Heart left ventricle (tissue), 16 donors: ENCODE measurements around the gene ANO2. TPM values are rescaled to one million over a fixed set of nuclear protein-coding genes. Genes with fewer than 3 reads are reported as not detected.

ENCODE experiments used
- ATAC-seq, 4 donors: fragments of 200-7000 bp; cut with Tn5 transposase; one replicate each; pipeline ENCODE4 v1.9.1; 2020 to 2022; ENCODE audit warnings: moderate library complexity in 4 of 4, mild to moderate bottlenecking in 3 of 4, moderate number of reproducible peaks in 1 of 4
- DNase-seq, 5 donors: peaks; one replicate each; pipeline ENCODE4 v3.0.0-alpha.2; 2020
- H3K27ac ChIP-seq, 12 donors: fragments of 200-600 bp; sonication (generic) in 4 of 12; one replicate each; pipeline versions ENCODE4 v1.5.0 to v1.8.0; 2016 to 2022; ENCODE audit warnings: mild to moderate bottlenecking in 2 of 12
- H3K27me3 ChIP-seq, 9 donors: fragments of 200-600 bp; sonication (generic) in 2 of 9; one replicate each; pipeline versions ENCODE4 v1.5.1 to v1.8.0; 2016 to 2022; ENCODE audit warnings: mild to moderate bottlenecking in 3 of 9
- H3K36me3 ChIP-seq, 9 donors: fragments of 200-600 bp; sonication (generic) in 2 of 9; one replicate each; pipeline versions ENCODE4 v1.5.0 to v1.8.0; 2018 to 2022; ENCODE audit warnings: mild to moderate bottlenecking in 2 of 9
- H3K4me1 ChIP-seq, 12 donors: fragments of 200-600 bp; sonication (generic) in 4 of 12; one replicate each; pipeline versions ENCODE4 v1.5.0 to v1.8.0; 2016 to 2022; ENCODE audit warnings: mild to moderate bottlenecking in 3 of 12
- H3K4me3 ChIP-seq, 12 donors: fragments of 200-600 bp; sonication (generic) in 4 of 12; one replicate each; pipeline versions ENCODE4 v1.5.0 to v1.8.0; 2017 to 2022; ENCODE audit warnings: mild to moderate bottlenecking in 9 of 12, moderate library complexity in 4 of 12
- H3K9me3 ChIP-seq, 12 donors: fragments of 200-600 bp; sonication (generic) in 4 of 12; one replicate each; pipeline versions ENCODE4 v1.5.0 to v1.8.0; 2016 to 2022; ENCODE audit warnings: mild to moderate bottlenecking in 1 of 12
- CTCF ChIP-seq, 12 donors: fragments of 200-600 bp; sonication (generic) in 4 of 12; IDR thresholded peaks; one replicate each; pipeline versions ENCODE4 v1.5.0 to v1.8.0; 2018 to 2022; ENCODE audit warnings: antibody characterized with exemption in 12 of 12, mild to moderate bottlenecking in 5 of 12
- POLR2A ChIP-seq, 2 donors: fragments of 450-650 bp; IDR thresholded peaks; one replicate each; pipeline ENCODE4 v1.6.1; 2017; ENCODE audit warnings: antibody characterized with exemption in 2 of 2, mild to moderate bottlenecking in 2 of 2, moderate library complexity in 2 of 2
- WGBS, 4 donors: extraction: QIAGEN DNeasy Blood & Tissue Kit in 2 of 4; methylation state at CpG; one replicate each; pipeline versions ENCODE4 v1.1.5 to v1.1.7; 2013 to 2018; 5-methylcytosine and 5-hydroxymethylcytosine counted together
- intact Hi-C, 10 donors: fragments of 100-400 bp; cut with DNase I; formaldehyde crosslinking; loops; one replicate each; pipeline versions ENCODE4 v1.11.1 to v1.14.2; 2022
- polyA plus RNA-seq, 2 donors: library from polyadenylated mRNA; stranded (reverse); fragments of 200-250 nt; gene quantifications; one replicate each; pipeline ENCODE4 v1.2.3, GENCODE V29; 2013
- total RNA-seq, 9 donors: library from RNA; depleted of rRNA in 2 of 9; stranded (reverse); fragments of >200 nt in 2 of 9; fragmentation: NEBNext Ultra II Directional in 3 of 9; extraction: Animal tissue kit (Norgen Biotek cat#: 25700) in 3 of 9; gene quantifications; one replicate each; pipeline versions ENCODE4 v1.1.0 to v1.2.4, GENCODE V29; 2016 to 2023
- donor health status: ischemic (EF 13 %, LVEDD 7.1; RV severe dilation, severe dysfunction).
- donor health status: healthy with polysubstance abuse.
- donor health status: DM: no; HTN: yes; CAD: no.
- donor health status: DM: no; HTN: no; CAD: no.
- donor health status: ischemic (EF 25% LVEDD 6.9; RV normal size, moderate dysfunction).
- donor health status: ischemic (EF 25% LVEDD 5.7; RV mildly dilated, moderate dysfunction).
- donor health status: healthy.
- donor health status: DM: yes; HTN: yes; CAD: no.
- donor health status: ischemic (EF 35%, LVEDD 5.7; RV mildly dilated, moderate dysfunction).
- donor health status: nonischemic (EF 11% LVEDD 7.7; RV severe dilation, severe dysfunction).
- donor health status: DM: yes; HTN: yes; CAD: no.
- donor health status: PGD.
- donor health status: ischemic (EF 29% LVEDD 5.4; RV normal size, mild dysfunction).
- donor health status: nonischemic (EF 23%, LVEDD 6.1; RV moderate dilation, normal function).

Gene ANO2
- total and polyA plus RNA-seq, 11 donors = 3.4 to 19.4 (median 9.4) TPM

- Histone ChIP-seq H3K27me3 (no peaks in the 10 kb centered on the region), H3K27ac (peak overlapping the region in 7 of 12 donors; percentile 4 to 53 (median 42)), H3K36me3 (no peaks in the 10 kb centered on the region), H3K4me3 (no peak overlapping the region), H3K9me3 (no peaks in the 10 kb centered on the region), H3K4me1 (peaks cover 9 to 56% (median 33%) of the 10 kb centered on the region in 12 donors)
- TF ChIP-seq CTCF (IDR thresholded peaks at IDR 0.05) = no peak
- TF ChIP-seq POLR2A (IDR thresholded peaks at IDR 0.05) = no peak
- peak; percentile 63 to 90 (median 72) for ATAC-seq
- 50 to 55% (median 53%) methylated on average over 3 of the region's 3 CpGs for WGBS, 4 donors
- DNase-seq = peak in 4 of 5 donors; percentile 70 to 78 (median 72)
- intact Hi-C loops = no loop called here
These were observed 367.8 kb downstream of the ANO2 start for GRCh38 chr12:5577211-5577612.

GRCh38 chr12:5575987-5576386, 369.1 kb downstream of the ANO2 start:
- intact Hi-C loops = no loop called here
- ATAC-seq (no peak), DNase-seq (no peak)
- Histone ChIP-seq H3K27ac (peak overlapping the region in 2 of 12 donors; percentile 1 to 26), H3K9me3 (no peaks in the 10 kb centered on the region), H3K36me3 (no peaks in the 10 kb centered on the region), H3K4me3 (no peak overlapping the region), H3K4me1 (peaks cover 3 to 52% (median 26%) of the 10 kb centered on the region in 12 donors), H3K27me3 (no peaks in the 10 kb centered on the region)
- whole genome bisulfite sequencing, 4 donors = 83 to 89% (median 86%) methylated on average over 3 of the region's 3 CpGs
- TF ChIP-seq POLR2A (IDR thresholded peaks at IDR 0.05) (no peak), CTCF (IDR thresholded peaks at IDR 0.05) (no peak)

GRCh38 chr12:5575232-5575631, 369.8 kb downstream of the ANO2 start:
- no peak for DNase-seq
- no peaks in the 10 kb centered on the region for H3K36me3 ChIP-seq
- H3K9me3 ChIP-seq = no peaks in the 10 kb centered on the region
- intact Hi-C loops = no loop called here
- no peak for ATAC-seq
- peaks cover 0 to 46% (median 19%) of the 10 kb centered on the region in 12 donors for H3K4me1 ChIP-seq
- 76 to 94% (median 88%) methylated on average over 5 of the region's 5 CpGs for WGBS, 4 donors
- H3K27me3 ChIP-seq = no peaks in the 10 kb centered on the region
- H3K4me3 ChIP-seq = no peak overlapping the region
- H3K27ac ChIP-seq = no peak overlapping the region
- no peak for TF ChIP-seq CTCF (IDR thresholded peaks at IDR 0.05)
- TF ChIP-seq POLR2A (IDR thresholded peaks at IDR 0.05) = no peak

- TF ChIP-seq CTCF (IDR thresholded peaks at IDR 0.05) = no peak
- TF ChIP-seq POLR2A (IDR thresholded peaks at IDR 0.05) = no peak
- intact Hi-C loops = no loop called here
- H3K27ac ChIP-seq = no peak overlapping the region
- no peak overlapping the region for H3K4me3 ChIP-seq
- H3K27me3 ChIP-seq = peaks cover 0 to 7% (median 0%) of the 10 kb centered on the region in 9 donors
- no peaks in the 10 kb centered on the region for H3K9me3 ChIP-seq
- no peaks in the 10 kb centered on the region for H3K36me3 ChIP-seq
- DNase-seq = no peak
- ATAC-seq = no peak
- H3K4me1 ChIP-seq = peaks cover 0 to 35% (median 16%) of the 10 kb centered on the region in 12 donors
- WGBS, 4 donors = 86 to 92% (median 89%) methylated on average over 5 of the region's 5 CpGs
These were observed 371.7 kb downstream of the ANO2 start for GRCh38 chr12:5573390-5573789.
